GM10248 (cell line): ENCODE data around the gene PML.

Experiments used
- CTCF ChIA-PET: fragments of 300-600 bp; sonication (Branson Sonifier 250); formaldehyde crosslinking; extraction: SDS; loops from one replicate; lab custom pipeline; 2021; ENCODE audit warnings: antibody characterized with exemption; lab: Yijun Ruan, JAX
- POLR2A ChIA-PET: fragments of 350-650 bp; sonication (Branson Sonifier 250); formaldehyde crosslinking; extraction: SDS; loops from one replicate; lab custom pipeline; 2020; ENCODE audit warnings: antibody characterized with exemption; lab: Yijun Ruan, JAX
- DNase-seq: peaks from one replicate; pipeline ENCODE4 v3.0.0; 2012; ENCODE audit errors: extremely low spot score
- CTCF ChIP-seq: IDR thresholded peaks from 2 replicates; pipeline ENCODE4 v1.5.1; 2012; ENCODE audit warnings: mild to moderate bottlenecking, low read depth; ENCODE audit errors: extremely low read depth, missing control alignments, control extremely low read depth

Gene PML

GRCh38 chr15:73994413-73994883 is at the start of gene PML:
TSS of gene PML (plus strand) at chr15:73994716. CDS start at chr15:73994813, 97 bp downstream.
- DNase-seq, result peak; percentile 96
- POLR2A ChIA-PET, result interaction anchor here (0.7 to 1.2 kb wide), 3 partner anchors 9 to 21 kb away, joined by 3 to 4 read pairs (median 4); no protein-coding TSS in a partner anchor
- TF ChIP-seq CTCF, result no peak
- CTCF ChIA-PET, result interaction anchor here (0.8 to 11.6 kb wide), 9 partner anchors 9 to 783 kb away, joined by 3 to 162 read pairs (median 7); no protein-coding TSS in a partner anchor

- CTCF ChIA-PET, result interaction anchor here (1.2 kb wide), 1 partner anchor 19 kb away, joined by 3 read pairs; no protein-coding TSS in a partner anchor
- DNase-seq, result no peak
- TF ChIP-seq CTCF, result no peak
- POLR2A ChIA-PET, result no interaction called here
Measured at GRCh38 chr15:73945130-73945508, 49.4 kb upstream of the PML start.

- no peak for DNase-seq
- POLR2A ChIA-PET, result no interaction called here
- no peak for TF ChIP-seq CTCF
- CTCF ChIA-PET, result interaction anchor here (1.2 kb wide), 2 partner anchors 18 to 19 kb away, joined by 3 to 6 read pairs; no protein-coding TSS in a partner anchor
Measured at GRCh38 chr15:73946046-73946721, 48.3 kb upstream of the PML start.

- POLR2A ChIA-PET, result no interaction called here
- CTCF ChIA-PET, result interaction anchor here (1.2 kb wide), 1 partner anchor 18 kb away, joined by 6 read pairs; no protein-coding TSS in a partner anchor
- TF ChIP-seq CTCF, result no peak
- DNase-seq, result no peak
Measured at GRCh38 chr15:73946795-73947370, 47.6 kb upstream of the PML start.

GRCh38 chr15:73947651-73948050 is 46.9 kb upstream of the PML start:
- no peak for DNase-seq
- CTCF ChIA-PET, result interaction anchor here (1.5 kb wide), 1 partner anchor 18 kb away, joined by 3 read pairs; no protein-coding TSS in a partner anchor
- POLR2A ChIA-PET, result no interaction called here
- TF ChIP-seq CTCF, result no peak

- TF ChIP-seq CTCF, result no peak
- CTCF ChIA-PET, result interaction anchor here (0.9 to 4.1 kb wide), 3 partner anchors 17 to 93 kb away, joined by 3 to 40 read pairs (median 3); no protein-coding TSS in a partner anchor
- POLR2A ChIA-PET, result no interaction called here
- DNase-seq, result no peak
Measured at GRCh38 chr15:73948396-73948795, 46.1 kb upstream of the PML start.
